ENCODE results near the gene CLDN14.

- TF ChIP-seq CTCF (conservative IDR thresholded peaks at IDR 0.05) (no peak), ZFX (IDR thresholded peaks at IDR 0.05) (no peak)
These were observed 18.5 kb downstream of the CLDN14 start for GRCh38 chr21:36461277-36461917.
